ENCODE results near the gene ARHGAP32.
"Not testable (repeated sequence)": the region's sequence is repeated elsewhere in the genome, so short reads cannot be mapped to it uniquely, and the experiment has no call there.

ARHGAP32 gene

DNA sequence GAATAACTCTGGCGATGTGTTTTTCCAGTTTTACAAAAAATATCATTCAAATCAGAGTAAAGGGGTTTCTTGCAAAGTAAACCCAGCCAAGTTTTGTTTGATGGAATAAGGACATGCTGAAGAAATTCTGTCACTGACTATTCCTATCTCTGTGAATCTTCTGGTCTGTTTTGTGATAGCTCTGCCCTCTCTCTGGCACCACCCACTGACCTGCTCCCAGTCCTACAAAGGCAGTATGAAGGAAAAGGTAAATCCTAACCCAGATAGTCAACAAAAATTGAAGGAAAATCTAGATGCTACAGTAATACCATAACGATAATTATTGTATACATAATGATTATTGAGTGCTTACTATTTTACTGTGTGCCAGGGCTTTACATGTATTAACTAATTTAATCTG, 173.1 kb downstream of the ARHGAP32 start:
- no peak for DNase-seq

DNA sequence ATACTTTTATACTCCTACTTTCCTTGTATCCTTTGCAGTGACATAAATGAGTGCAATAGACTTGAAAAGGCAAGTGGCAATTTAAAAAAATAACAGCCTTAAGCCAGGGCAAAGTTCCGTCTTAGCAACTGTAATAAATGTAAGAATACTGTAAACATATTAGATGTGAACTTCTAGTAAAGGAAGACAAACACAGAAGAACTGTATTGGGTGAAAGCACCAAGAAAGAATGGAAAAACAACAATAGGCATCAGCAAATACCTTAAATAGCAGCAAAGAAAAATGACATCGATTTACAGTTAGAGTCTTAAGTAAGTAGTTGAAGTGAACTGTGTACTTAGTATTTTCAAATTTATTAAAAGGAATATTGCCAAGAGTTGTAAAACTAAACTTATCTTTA, 174.0 kb downstream of the ARHGAP32 start:
- DNase-seq: no peak

DNA sequence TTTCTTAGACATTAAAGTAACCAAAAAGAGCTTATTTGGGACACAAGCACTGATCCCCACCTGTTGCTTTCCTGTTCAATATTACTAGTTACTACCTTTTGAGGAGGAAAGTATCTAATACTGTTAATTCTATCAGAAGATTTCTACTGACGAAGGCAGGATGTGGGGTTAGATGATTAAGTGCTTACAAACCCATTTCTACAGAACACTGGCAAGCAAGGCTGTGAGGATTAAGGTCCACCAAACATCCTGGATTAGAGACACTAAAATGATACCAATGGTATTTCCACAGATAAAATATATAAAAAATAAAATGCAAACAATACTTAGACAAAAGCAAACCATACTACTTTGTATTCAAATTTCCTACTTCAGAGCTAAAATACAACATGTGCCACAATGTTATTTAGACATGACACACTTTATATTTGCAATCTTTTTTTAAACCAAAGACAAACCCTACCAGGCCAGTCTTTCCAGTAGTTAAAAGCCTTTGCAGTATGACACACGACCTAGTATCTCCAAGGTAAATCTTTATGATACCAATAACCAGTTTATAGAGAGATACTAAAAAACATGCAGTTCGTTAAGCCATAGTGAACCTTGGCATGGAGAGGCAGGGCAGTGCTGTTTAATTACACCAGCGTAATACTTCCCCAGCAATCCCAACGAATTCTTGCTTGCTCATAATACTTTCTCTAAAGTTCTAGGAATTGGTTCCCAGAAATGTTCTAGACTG, 178.2 kb downstream of the ARHGAP32 start:
- no peak for DNase-seq

DNA sequence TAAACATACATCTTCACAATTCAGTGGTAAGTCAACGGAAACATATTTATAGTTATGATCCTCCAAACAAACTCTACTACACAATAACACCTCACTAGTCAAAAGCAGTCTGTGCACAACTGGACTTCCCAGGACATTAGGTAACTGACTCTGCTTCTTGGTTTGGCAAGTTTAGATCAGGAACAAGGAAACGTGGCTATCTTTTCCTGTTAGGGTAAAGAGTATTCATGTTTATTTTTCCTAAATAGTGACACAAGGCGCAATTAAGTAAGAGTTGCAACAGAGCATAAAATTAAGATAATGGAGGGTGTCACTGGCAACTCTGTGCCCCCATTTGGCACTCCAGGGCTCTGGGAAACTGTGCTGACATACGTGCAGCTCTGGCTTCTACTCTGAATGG, 179.2 kb downstream of the ARHGAP32 start:
- DNase-seq: no peak

DNA sequence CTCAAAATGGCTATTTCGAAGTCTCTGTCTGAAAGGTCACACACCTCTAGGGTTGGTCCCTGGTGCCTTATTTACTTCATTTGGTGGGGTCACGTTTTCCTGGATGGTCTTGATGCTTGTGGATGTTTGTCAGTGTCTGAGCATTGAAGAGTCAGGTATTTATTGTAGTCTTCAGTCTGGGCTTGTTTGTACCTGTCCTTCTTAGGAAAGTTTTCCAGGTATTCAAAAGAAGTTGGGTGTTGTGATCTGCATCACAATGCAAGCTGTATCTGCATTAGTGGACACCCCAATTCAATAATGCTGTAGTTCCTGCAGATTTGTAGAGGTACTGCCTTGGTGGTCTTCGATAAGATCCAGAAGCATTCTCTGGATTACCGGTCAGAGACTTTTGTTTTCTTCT, 186.0 kb downstream of the ARHGAP32 start:
- no peak for DNase-seq

DNA sequence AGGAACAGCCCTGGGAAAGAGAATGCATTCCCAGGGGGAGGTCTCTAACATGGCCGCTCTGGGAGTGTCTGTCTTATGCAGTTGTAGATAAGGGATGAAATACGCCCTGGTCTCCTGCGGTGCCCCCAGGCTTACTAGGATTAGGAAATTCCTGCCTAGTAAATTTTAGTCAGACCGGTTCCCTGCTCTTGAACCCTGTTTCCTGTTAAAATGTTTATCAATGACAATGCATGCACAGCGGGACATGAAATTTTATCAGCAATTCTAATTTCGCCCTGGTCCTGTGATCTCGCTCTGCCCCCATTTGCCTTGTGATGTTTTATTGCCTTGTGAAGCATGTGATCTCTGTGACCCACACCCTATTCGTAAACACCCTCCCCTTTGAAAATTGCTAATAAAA, 193.0 kb downstream of the ARHGAP32 start:
- DNase-seq: not testable (repeated sequence)

DNA sequence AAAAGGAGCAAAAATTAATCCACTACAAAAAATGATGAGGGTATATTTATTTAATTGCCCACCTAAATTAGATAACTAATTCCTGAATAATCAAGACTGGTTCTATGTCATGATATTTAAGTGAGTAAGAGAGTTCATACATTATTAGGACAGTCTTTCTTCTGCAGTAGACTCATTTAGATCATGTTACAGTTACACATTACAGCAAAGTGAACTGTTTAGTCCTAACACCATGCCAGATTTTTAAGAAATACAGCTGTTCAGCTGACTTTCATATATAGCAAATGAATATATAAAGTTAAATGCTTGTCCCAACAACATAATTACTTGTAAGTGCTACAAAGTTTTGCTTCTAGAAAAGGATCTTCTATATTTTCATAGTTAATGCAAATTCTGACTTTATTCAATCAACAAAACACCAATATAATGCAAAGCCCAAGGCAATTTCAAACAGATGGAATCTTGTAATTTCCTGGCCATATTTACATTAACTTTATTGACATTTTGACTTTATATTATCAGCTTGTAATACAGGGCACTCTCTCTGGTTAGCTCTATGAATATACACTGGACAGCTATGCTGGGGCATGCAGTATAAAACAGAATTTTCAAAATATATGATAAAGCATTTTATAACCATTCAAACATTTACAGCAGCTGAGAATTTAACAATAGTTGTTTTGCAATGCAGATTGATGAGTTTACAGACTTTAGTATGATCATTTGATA, 203.7 kb downstream of the ARHGAP32 start:
- no peak for DNase-seq

DNA sequence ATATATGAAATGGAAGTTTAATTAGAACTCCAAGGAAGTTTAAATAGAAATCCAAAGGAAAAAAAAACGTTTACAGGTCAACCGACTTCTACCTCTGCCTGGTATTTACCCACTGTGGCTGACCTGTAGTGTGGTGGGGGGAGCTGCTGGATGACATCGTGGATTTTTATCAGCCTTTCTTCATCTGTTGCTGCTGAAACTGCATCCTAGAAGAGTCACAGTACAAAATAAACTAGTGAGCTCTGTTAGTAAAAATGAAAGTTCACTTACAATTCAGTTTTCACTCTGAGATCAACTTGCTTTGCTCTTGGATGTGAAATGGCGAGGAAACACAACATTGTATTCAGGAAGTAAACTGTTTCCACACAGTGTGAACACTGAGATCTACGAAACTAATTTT, 206.2 kb downstream of the ARHGAP32 start:
- no peak for DNase-seq

DNA sequence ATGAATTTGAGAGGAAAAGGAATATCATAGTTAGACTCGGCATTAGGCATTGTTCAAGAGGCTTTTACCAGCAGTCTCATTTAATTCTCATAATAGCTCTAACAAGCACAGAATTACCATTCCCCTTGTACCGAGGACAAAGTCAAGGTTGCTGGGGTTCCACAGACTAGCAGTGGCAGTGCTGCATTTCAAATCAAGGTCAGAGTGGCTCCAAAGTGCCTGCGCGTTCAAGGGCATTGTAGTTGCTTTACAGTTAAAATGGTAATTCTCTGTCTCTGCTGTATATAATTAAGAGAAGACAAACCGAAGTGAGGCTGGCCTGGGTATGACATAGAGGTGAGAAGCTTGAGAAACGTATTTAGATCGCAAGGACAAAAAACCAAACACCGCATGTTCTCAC, 209.1 kb downstream of the ARHGAP32 start:
- no peak for DNase-seq

DNA sequence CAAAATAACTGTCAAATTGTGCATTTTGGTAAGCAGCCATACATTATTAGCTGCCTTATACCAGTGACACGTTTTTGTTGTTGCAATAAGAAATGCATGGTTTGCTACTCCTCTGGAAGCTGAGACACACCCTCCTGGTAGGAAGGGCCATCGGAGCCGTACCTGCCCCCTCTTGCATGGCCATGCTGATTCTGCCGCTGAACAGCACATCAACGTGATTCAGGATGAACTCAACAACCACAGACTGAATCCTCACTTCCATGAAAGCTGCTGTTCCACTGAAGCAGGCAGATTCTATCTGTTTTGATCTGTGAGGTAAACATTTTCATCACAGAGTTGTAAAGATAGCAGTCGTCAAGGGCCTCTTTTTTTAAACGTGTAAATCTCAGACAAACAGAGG, 210.9 kb downstream of the ARHGAP32 start:
- DNase-seq: no peak

DNA sequence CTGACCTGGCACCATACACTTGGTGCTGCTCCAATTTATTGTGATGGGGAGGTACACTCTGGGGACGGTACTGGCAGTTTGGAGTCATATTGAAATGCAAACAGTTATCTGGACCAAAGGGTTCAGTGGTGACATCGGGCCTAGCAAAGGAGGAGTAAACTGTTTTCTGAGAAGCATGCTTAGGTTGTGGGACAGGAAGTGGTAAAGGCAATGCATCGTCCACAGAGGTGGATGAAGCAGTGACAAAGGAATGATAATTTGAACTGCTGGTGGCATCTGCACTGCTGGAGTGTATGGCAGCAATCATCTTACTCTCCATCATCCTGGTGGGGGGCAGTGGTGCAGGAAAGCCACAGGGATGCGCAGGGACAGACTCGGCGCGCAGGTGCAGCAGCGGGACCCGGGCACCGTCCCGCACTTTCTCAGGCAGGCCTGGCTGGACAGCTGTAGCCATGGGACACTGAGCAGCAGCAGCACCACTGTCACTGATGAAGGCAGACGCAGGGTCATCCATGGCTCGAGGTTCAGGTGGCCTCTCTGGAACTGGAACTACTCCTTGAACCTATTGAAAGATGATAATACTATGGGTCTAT, 221.4 kb downstream of the ARHGAP32 start:
- no peak for DNase-seq

DNA sequence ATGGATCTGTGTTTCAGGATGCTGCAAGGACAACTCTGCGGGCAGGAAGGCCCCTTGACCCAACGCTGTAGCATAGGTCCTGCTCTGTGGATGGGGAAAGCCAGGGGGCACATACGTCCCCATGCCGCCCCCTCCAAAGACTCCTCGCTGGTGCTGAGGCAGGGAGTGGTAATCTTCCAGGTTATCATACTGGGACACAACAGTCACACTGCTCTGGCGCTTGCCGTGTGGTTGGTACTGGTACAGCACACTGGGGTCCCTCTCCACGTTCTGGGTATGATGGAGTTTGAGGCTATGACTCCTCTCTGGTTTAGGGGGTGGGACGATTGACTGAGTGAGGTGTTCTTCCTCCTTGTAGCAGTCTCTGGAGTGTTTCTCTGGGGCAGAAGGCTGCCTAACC, 223.2 kb downstream of the ARHGAP32 start:
- DNase-seq: no peak

DNA sequence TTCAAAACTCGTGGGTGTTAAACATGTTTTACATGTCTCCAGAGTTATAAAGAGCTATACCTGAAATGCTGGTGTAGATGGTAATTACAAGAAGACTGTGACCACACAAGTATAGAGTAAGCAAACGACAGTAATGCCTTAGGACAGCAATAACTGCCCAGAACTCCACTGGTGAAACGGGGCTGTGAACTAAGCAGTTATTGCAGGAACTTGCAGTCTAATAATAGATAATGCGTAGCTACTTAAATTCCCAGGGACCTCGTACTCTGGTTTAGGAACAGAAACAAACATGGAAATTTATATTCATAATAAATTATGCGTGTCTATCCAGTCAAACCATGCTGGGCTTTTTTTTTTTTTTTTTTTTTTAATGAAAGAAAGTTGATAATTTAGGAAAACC, 224.5 kb downstream of the ARHGAP32 start:
- no peak for DNase-seq

DNA sequence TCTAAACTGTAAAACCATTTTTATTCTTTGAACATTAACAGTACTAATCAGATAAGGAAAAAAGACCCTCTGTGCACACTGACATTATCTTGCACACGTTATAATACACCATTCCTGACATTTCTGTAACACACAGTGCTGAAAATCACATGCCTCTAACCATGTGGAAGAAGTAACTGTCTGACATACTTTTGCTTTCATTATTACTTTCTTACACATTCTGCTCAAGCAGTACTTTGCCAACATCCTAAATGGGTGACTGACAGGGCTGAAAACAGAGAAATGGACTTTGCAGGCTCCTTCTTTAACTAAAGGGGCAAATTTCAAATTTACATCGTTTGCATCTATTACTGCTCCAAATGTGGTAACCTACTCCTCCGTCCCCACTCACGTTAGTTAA, 226.6 kb downstream of the ARHGAP32 start:
- no peak for DNase-seq

DNA sequence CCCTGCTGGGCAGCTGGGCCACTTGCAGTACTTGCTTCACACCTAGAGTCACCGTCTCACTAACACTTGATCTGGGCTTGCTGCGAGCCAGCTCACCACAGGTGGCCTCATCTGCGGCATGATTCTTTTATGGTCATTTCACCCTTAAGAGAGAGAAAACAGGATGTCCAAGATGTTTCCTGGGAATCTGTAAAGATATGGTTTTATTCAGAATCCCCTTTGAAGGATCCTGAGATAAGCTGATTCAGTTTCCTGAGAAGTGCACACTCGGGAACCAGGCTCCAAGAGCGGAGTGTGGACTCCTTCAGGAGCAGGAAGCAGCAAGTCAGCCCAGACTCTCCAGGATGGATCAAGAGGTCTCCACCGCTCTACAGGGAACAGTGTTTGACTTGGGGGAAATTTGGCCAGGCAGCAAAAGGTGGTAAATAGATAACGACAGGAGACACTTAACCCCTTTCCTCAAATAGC, 227.6 kb downstream of the ARHGAP32 start:
- no peak for DNase-seq

DNA sequence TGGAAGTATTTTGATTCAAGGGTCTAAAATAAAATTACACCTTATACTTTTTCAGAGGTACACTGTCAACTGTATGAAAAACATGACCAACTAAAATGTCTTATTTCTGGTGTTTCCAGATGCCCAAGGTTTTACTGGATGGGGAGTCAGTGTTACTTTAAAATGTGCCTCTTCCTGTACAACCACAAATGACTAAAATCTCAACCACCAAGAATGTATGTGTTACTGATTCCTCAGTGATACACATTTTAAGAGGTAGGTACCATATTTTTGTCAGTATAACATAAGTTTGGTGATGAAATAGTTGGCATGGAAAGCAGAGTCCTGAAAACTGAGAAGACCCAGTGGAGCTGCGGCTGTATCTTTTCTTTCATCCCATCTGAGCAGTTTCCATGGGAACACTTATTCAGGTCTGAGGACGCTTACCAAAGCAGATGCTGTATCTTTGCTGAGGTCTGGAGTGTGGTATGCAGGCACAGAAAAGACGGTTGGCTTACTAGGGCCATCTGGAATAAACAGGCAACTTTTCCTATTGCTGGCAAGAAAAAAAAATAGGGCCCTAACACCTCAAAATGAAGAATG, 228.3 kb downstream of the ARHGAP32 start:
- DNase-seq: no peak

DNA sequence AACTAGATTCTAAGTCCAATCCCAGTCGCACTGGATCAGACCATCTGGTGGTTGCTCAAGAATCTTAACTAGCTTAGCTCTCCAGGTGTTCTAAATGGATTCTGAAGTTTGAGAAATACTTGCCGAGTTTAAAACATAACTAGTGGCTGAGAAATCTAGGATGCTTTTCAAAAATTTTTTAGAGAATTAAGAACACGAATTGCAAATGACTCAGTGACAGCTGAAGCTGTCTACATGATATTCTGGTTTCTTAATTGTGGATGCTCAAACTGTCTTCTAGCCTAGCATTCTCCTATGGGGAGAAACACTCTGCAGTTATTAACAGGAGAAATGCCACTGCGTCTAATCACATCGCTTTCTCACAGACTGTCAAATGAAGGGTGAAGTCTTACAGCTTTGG, 229.2 kb downstream of the ARHGAP32 start:
- DNase-seq: no peak

DNA sequence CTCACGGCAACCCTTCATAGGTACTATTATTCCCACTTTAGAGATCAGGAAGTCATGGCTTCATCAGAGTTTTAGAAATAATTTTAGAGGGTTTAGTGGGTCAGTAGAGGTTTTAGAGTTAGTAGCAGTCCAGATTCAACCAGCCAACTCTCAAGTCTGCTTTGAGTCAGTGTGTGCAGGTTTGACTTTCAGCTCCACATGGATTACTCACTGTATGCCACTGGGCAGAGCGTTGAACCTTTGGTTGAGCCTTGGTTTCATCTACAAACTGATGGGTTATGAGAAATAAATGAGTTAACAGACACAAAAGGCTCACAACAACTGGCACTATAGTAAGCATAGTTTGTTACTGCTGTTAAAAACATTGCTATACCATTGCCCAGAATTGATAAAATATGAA, 230.5 kb downstream of the ARHGAP32 start:
- DNase-seq: no peak

DNA sequence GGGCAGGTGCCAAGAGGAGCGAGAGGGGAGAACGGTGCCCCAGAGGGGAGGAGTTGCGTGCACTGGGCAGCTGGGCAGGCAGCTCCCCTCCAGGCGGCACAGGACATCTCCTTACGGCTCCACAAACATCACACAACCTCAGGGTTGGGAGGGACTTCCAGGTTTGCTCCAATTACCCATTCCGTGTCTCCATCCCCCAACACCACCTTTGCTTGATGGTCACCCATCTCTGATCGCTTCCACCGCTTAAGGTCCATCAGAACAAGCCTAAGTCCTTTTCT, 235.0 kb downstream of the ARHGAP32 start:
- no peak for DNase-seq

DNA sequence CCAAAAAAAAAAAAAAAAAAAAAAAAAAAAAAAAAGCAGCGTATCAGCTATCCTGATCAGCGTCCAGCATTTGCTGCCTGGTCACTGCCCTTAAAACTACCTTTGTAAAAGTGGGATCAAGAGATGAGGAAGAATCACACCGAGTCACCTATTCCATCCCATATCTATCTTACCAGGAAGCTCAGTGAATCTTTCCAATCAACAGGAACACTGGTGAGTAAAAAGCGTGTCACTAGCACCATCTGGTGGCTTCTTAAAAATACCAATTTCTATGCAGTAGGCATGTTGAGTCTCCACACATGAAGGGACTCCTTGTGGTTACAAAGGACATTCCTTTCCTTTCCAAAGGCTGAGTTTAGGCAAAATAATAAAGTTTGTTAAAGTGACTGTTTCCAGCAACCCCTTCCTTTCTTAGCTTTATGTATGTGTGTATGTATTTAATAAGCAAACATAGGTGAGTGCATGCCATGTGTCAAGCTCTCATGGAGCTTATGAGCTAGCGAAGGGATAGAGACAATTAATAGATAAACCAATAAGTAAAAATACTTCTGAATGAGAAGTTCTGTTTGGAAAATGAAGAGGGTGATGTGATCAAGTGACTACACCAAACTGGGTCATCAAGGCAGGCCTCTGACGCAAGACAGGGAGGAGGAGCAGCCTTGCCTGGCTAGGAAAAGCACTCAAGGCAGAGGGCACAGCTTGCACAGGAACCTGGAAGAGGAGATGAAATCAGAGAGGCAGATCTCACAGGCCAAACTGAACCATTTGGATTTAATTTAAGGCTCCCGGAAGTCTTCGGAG, 235.5 kb downstream of the ARHGAP32 start:
- peak; percentile 67 for DNase-seq

DNA sequence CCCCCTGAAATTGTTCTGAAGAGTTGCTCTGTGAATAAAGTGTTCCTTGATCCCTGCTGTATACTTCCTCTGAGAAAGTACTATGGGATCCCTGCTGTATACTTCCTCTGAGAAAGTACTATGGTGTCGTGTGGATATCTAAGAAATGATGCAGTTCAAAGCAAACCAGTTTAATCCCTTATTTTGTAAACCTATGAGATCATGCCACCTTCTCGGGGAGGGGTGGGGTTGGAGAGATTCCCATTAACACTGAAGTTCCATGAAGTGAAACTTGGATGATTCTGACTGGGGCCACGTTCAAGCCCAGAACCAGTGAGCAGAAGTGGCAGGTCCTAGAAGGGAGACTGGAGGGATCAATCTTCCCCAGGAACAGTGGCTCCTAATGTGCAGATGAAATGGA, 236.5 kb downstream of the ARHGAP32 start:
- DNase-seq: no peak

DNA sequence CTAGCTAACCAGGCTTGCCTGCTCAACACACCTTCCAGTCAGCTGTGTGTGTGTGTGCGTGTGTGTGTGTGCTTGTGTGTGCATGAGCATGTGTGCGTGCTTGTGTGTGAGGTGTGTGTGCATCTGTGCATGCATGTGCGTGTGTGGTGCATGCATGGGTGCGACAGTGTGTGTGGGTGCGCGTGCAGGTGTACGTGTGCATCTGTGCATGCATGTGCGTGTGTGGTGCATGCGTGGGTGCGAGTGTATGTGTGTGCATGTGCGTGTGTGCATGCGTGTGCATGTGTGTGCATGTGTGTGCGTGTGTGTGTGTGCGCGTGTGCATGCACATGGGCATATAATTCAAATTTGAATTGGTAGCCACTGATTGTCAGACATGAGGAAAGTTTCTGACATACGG, 239.0 kb downstream of the ARHGAP32 start:
- no peak for DNase-seq

DNA sequence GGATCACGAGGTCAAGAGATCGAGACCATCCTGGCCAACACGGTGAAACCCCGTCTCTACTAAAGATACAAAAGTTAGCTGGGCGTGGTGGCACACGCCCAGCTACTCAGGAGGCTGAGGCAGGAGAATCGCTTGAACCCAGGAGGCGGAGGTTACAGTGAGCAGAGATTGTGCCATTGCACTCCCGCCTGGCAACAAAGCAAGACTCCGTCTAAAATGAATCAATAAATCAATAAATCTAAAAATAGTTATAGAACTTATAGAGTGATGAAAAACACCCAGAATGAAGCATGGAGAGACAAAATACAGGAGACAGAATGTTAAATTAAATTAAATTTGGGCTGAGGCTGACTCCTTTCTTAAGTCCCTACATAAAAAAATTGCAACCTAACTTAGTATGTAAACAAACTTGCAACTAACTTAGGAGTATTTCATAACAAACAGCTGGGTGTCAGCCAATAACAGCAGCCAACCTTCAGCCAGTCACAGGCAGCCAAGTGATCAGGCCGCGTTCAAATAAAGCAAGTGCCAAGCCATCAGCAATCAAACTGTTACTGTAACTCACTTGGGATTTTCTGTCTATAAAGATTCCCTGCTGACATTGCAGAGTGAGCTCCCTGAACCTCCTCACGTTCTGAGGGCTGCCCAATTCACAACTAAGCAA, 242.2 kb downstream of the ARHGAP32 start:
- no peak for DNase-seq
